ENCODE measurements around the gene EVI5.

GRCh38 chr1:92769856-92770255, 15.1 kb downstream of the EVI5 start:
- TF ChIP-seq, protein P1, sequence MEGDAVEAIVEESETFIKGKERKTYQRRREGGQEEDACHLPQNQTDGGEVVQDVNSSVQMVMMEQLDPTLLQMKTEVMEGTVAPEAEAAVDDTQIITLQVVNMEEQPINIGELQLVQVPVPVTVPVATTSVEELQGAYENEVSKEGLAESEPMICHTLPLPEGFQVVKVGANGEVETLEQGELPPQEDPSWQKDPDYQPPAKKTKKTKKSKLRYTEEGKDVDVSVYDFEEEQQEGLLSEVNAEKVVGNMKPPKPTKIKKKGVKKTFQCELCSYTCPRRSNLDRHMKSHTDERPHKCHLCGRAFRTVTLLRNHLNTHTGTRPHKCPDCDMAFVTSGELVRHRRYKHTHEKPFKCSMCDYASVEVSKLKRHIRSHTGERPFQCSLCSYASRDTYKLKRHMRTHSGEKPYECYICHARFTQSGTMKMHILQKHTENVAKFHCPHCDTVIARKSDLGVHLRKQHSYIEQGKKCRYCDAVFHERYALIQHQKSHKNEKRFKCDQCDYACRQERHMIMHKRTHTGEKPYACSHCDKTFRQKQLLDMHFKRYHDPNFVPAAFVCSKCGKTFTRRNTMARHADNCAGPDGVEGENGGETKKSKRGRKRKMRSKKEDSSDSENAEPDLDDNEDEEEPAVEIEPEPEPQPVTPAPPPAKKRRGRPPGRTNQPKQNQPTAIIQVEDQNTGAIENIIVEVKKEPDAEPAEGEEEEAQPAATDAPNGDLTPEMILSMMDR (IDR thresholded peaks at IDR 0.05): no peak
- no peak for TF ChIP-seq POLR2A (IDR thresholded peaks at IDR 0.05)
